HepG2 (cell line): ENCODE data around the gene ANKRD53. TPM values are rescaled to one million over a fixed set of nuclear protein-coding genes. Genes with fewer than 3 reads are reported as not detected.
A peak's percentile ranks its signal among the peaks of the same experiment; 100 is the strongest.

Source experiments
- ATAC-seq: fragments of 200-7000 bp; cut with Tn5 transposase; 3 replicates; pipeline ENCODE4 v1.9.1; 2020; ENCODE audit warnings: mild to moderate bottlenecking, moderate library complexity
- BruUV-seq: library from RNA; stranded (reverse); fragments of 400-500 nt; replicated peaks from 2 replicates; lab custom pipeline; 2021; lab: Mats Ljungman, UMichigan
- CTCF ChIA-PET: fragments of 300-600 bp; formaldehyde crosslinking; extraction: SDS; loops from one replicate; lab custom pipeline; 2021; ENCODE audit warnings: low total read pairs, inconsistent platforms, low intra/inter-chr PET ratio; lab: Yijun Ruan, JAX
- POLR2A ChIA-PET: fragments of 350-600 bp; sonication (Branson Sonifier 250); formaldehyde crosslinking; loops from one replicate; lab custom pipeline; 2020; ENCODE audit warnings: antibody characterized with exemption, inconsistent platforms; lab: Yijun Ruan, JAX
- DNase-seq: peaks from one replicate; pipeline ENCODE4 v3.0.0-alpha.2; 2015; ENCODE audit warnings: low spot score
- FAIRE-seq: peaks from 3 replicates; lab custom pipeline; 2011; peaks lifted over from hg19 to GRCh38; lab: Jason Lieb, UNC
- H2AFZ ChIP-seq: one replicate; pipeline ENCODE4 v1.6.1; 2011; ENCODE audit warnings: low read length, inconsistent platforms
- H3K27ac ChIP-seq: fragments of 300-600 bp; 3 replicates; pipeline ENCODE4 v1.8.0; 2011; ENCODE audit warnings: mixed run types, mild to moderate bottlenecking, mixed read lengths, low read length, inconsistent platforms; ENCODE audit not compliant: insufficient read depth; ENCODE audit errors: extremely low read length
- H3K27me3 ChIP-seq, 2 experiments: fragments of 200-600 bp in 1 of 2; 2 replicates in 1 of 2; 3 replicates in 1 of 2; pipeline versions ENCODE4 v1.6.0 to v1.8.0; 2011; ENCODE audit warnings: low read length in 2 of 2, mild to moderate bottlenecking in 2 of 2, moderate library complexity in 2 of 2, inconsistent platforms in 1 of 2; ENCODE audit not compliant: insufficient read depth in 2 of 2, control insufficient read depth in 1 of 2
- H3K36me3 ChIP-seq, 2 experiments: fragments of 200-600 bp in 1 of 2; replicated peaks in 1 of 2; 2 replicates in 1 of 2; 3 replicates in 1 of 2; pipeline versions ENCODE4 v1.5.1 to v1.8.0; 2011; ENCODE audit warnings: low read length in 2 of 2, inconsistent platforms in 1 of 2; ENCODE audit not compliant: insufficient read depth in 2 of 2, control insufficient read depth in 1 of 2
- H3K4me1 ChIP-seq: 2 replicates; pipeline ENCODE4 v1.5.1; 2012; ENCODE audit warnings: low read length, inconsistent platforms; ENCODE audit not compliant: insufficient read depth
- H3K4me2 ChIP-seq: 2 replicates; pipeline ENCODE4 v1.6.0; 2011; ENCODE audit warnings: low read depth, low read length, inconsistent platforms
- H3K4me3 ChIP-seq, 3 experiments: fragments of 200-600 bp in 1 of 3; sonication (generic), shearing (Covaris generic) in 1 of 3; replicated peaks in 1 of 3; 2 replicates each; pipeline ENCODE4 v1.5.1; 2011 to 2016; ENCODE audit warnings: low read length in 3 of 3, inconsistent platforms in 2 of 3, low read depth in 2 of 3, mild to moderate bottlenecking in 2 of 3, control low read depth in 1 of 3, mixed read lengths in 1 of 3; ENCODE audit not compliant: insufficient read depth in 1 of 3
- H3K79me2 ChIP-seq: one replicate; pipeline ENCODE4 v1.6.1; 2011; ENCODE audit warnings: low read length, inconsistent platforms; ENCODE audit not compliant: insufficient read depth
- H3K9ac ChIP-seq: 2 replicates; pipeline ENCODE4 v1.6.0; 2011; ENCODE audit warnings: mild to moderate bottlenecking, low read depth, low read length, inconsistent platforms; ENCODE audit not compliant: insufficient read depth
- H3K9me3 ChIP-seq: 2 replicates; pipeline ENCODE4 v1.5.1; 2012; ENCODE audit warnings: mild to moderate bottlenecking, low read length
- H4K20me1 ChIP-seq: 2 replicates; pipeline ENCODE4 v1.6.0; 2011; ENCODE audit warnings: inconsistent platforms, mild to moderate bottlenecking, low read length, moderate library complexity; ENCODE audit not compliant: insufficient read depth
- FOXO4 ChIP-seq: sonication (generic); formaldehyde crosslinking; conservative IDR thresholded peaks from 2 replicates; pipeline ENCODE4 v1.8.1; 2023; ENCODE audit warnings: missing genetic modification reagents
- POLR2G ChIP-seq: fragments of 200-400 bp; formaldehyde crosslinking; IDR thresholded peaks from 2 replicates; pipeline ENCODE4 v1.6.1; 2018; ENCODE audit warnings: mild to moderate bottlenecking, low read depth, low read length, moderate library complexity
- ZC3H13 ChIP-seq: sonication (generic); formaldehyde crosslinking; IDR thresholded peaks from 2 replicates; pipeline ENCODE4 v1.8.1; 2023; ENCODE audit warnings: mild to moderate bottlenecking, missing genetic modification reagents, moderate library complexity
- ZNF414 ChIP-seq: sonication (generic); formaldehyde crosslinking; IDR thresholded peaks from 2 replicates; pipeline ENCODE4 v1.5.0; 2020; ENCODE audit warnings: missing genetic modification reagents
- ZNF503 ChIP-seq: sonication (generic); formaldehyde crosslinking; IDR thresholded peaks from 2 replicates; pipeline ENCODE4 v1.4.0; 2020; ENCODE audit warnings: missing genetic modification reagents
- ZNF598 ChIP-seq: sonication (generic); formaldehyde crosslinking; IDR thresholded peaks from 2 replicates; pipeline ENCODE4 v1.5.1; 2020; ENCODE audit warnings: mild to moderate bottlenecking, missing genetic modification reagents, borderline replicate concordance
- WGBS: methylation state at CpG from one replicate; pipeline ENCODE4 v1.1.6; 2017; ENCODE audit warnings: low lambda C conversion rate; 5-methylcytosine and 5-hydroxymethylcytosine counted together
- in situ Hi-C: cut with HindIII; loops from 2 replicates; pipeline ENCODE4 v1.10.0; 2017; ENCODE audit warnings: low pct_unique_long_range_greater_than_20kb; ENCODE audit not compliant: extremely low pct_ligation_motif_present
- intact Hi-C: fragments of 100-400 bp; cut with micrococcal nuclease; formaldehyde crosslinking; loops from one replicate; pipeline ENCODE4 v1.10.0; 2022; ENCODE audit not compliant: unreplicated experiment
- polyA plus RNA-seq, 8 experiments: library from polyadenylated mRNA; depleted of rRNA in 3 of 8; stranded (reverse) in 7 of 8; unstranded in 1 of 8; fragments of >200 nt; fragmentation: Illumina TruSeq in 4 of 8; extraction: Trizol in 4 of 8; gene quantifications; 2 replicates each; pipeline versions ENCODE4 v1.2.1 to v1.2.3, GENCODE V29; 2011 to 2016; ENCODE audit warnings: low read depth in 4 of 8, missing spikeins in 1 of 8, mixed read lengths in 1 of 8; ENCODE audit not compliant: insufficient read depth in 1 of 8
- total RNA-seq, 5 experiments: library from RNA; depleted of rRNA; stranded (reverse); fragments of >200 nt; fragmentation: Illumina TruSeq; extraction: Trizol; gene quantifications; 2 replicates each; pipeline ENCODE4 v1.2.3, GENCODE V29; 2016; ENCODE audit warnings: low read depth in 1 of 5

ANKRD53 gene
- total and polyA plus RNA-seq, 2 of the 13 experiments (the other 11 are each of a cell fraction or from before 2014, with no cell fraction given), result 0.15 TPM; not detected in 1

GRCh38 chr2:70985283-70985688 lies 6.9 kb downstream of the ANKRD53 start:
- H2AFZ ChIP-seq, result no peak overlapping the region
- FAIRE-seq (no peak), DNase-seq (no peak), ATAC-seq (no peak)
- POLR2A ChIA-PET, result no interaction called here
- H3K4me1 ChIP-seq, result no peaks in the 10 kb centered on the region
- H3K27ac ChIP-seq, result no peak overlapping the region
- no TSS peak for BruUV-seq
- no peaks in the 10 kb centered on the region for H3K79me2 ChIP-seq
- no peaks in the 10 kb centered on the region for H3K9me3 ChIP-seq
- no peak overlapping the region for H3K4me3 ChIP-seq
- 99% methylated on average over 5 of the region's 5 CpGs for WGBS
- H3K9ac ChIP-seq, result no peak overlapping the region
- in situ Hi-C loops, result no loop called here
- no peak overlapping the region for H3K4me2 ChIP-seq
- H3K27me3 ChIP-seq, result no peaks in the 10 kb centered on the region
- TF ChIP-seq POLR2G (0 out of 2 replicates have a peak, but pooled peaks have one; percentile 6), ZNF598 (no peak), ZC3H13 (CRISPR knock-in tag) (no peak), ZNF503 (CRISPR knock-in tag) (no peak), FOXO4 (no peak), ZNF414 (CRISPR knock-in tag) (no peak)
- TF ChIP-seq, all 625 proteins: peak for 1
- H3K36me3 ChIP-seq, result peaks cover 34 to 40% of the 10 kb centered on the region in 2 experiments
- CTCF ChIA-PET, result interaction anchor here (1.3 kb wide), 1 partner anchor 85 kb away, joined by 3 read pairs; no protein-coding TSS in a partner anchor
- intact Hi-C loops, result no loop called here
- H4K20me1 ChIP-seq, result no peaks in the 10 kb centered on the region
